Keratinocyte (primary cell): ENCODE data around the gene EIF4G1. TPM values are rescaled to one million over a fixed set of nuclear protein-coding genes. Genes with fewer than 3 reads are reported as not detected.
A peak's percentile ranks its signal among the peaks of the same experiment; 100 is the strongest.

Source experiments
- DNase-seq: peaks from one replicate; pipeline ENCODE4 v3.0.0-alpha.2; 2011; ENCODE audit warnings: low read depth, missing footprints, low spot score
- FAIRE-seq: peaks from 2 replicates; lab custom pipeline; 2011; peaks lifted over from hg19 to GRCh38; lab: Jason Lieb, UNC
- H2AFZ ChIP-seq: 2 replicates; pipeline ENCODE4 v1.6.0; 2012; ENCODE audit warnings: low read length, control low read depth, inconsistent platforms; ENCODE audit not compliant: control insufficient read depth
- H3K27ac ChIP-seq: 2 replicates; pipeline ENCODE4 v1.5.1; 2011; ENCODE audit warnings: low read length; ENCODE audit not compliant: control insufficient read depth, insufficient read depth
- H3K27me3 ChIP-seq: 3 replicates; pipeline ENCODE4 v1.6.0; 2011; ENCODE audit warnings: low read length; ENCODE audit not compliant: control insufficient read depth, insufficient read depth; ENCODE audit errors: extremely low read depth
- H3K36me3 ChIP-seq, 2 experiments: 2 replicates in 1 of 2; 3 replicates in 1 of 2; pipeline ENCODE4 v1.5.1; 2011; ENCODE audit warnings: low read length in 2 of 2, mild to moderate bottlenecking in 1 of 2; ENCODE audit not compliant: control insufficient read depth in 2 of 2, insufficient read depth in 2 of 2; ENCODE audit errors: extremely low read depth in 1 of 2
- H3K4me1 ChIP-seq: 3 replicates; pipeline ENCODE4 v1.5.1; 2011; ENCODE audit warnings: low read length; ENCODE audit not compliant: control insufficient read depth, insufficient read depth; ENCODE audit errors: extremely low read depth
- H3K4me2 ChIP-seq: 3 replicates; pipeline ENCODE4 v1.6.0; 2011; ENCODE audit warnings: low read depth, low read length; ENCODE audit not compliant: control insufficient read depth, insufficient read depth; ENCODE audit errors: extremely low read depth
- H3K4me3 ChIP-seq, 3 experiments: fragments of 200-600 bp in 1 of 3; sonication (generic) in 1 of 3; 2 replicates in 2 of 3; 3 replicates in 1 of 3; pipeline ENCODE4 v1.5.1; 2011 to 2016; ENCODE audit warnings: low read length in 3 of 3, mild to moderate bottlenecking in 3 of 3, control low read depth in 2 of 3, inconsistent platforms in 1 of 3, low read depth in 1 of 3, mixed read lengths in 1 of 3, mixed run types in 1 of 3, moderate library complexity in 1 of 3; ENCODE audit not compliant: control insufficient read depth in 2 of 3, insufficient read depth in 2 of 3; ENCODE audit errors: extremely low read depth in 1 of 3
- H3K79me2 ChIP-seq: 2 replicates; pipeline ENCODE4 v1.6.0; 2012; ENCODE audit warnings: low read length; ENCODE audit not compliant: control insufficient read depth, insufficient read depth
- H3K9ac ChIP-seq: 3 replicates; pipeline ENCODE4 v1.6.0; 2011; ENCODE audit warnings: low read length; ENCODE audit not compliant: control insufficient read depth, insufficient read depth; ENCODE audit errors: extremely low read depth
- H3K9me1 ChIP-seq: 3 replicates; pipeline ENCODE4 v1.6.0; 2011; ENCODE audit warnings: low read length; ENCODE audit not compliant: control insufficient read depth, insufficient read depth; ENCODE audit errors: extremely low read depth
- H3K9me3 ChIP-seq: 2 replicates; pipeline ENCODE4 v1.5.1; 2012; ENCODE audit warnings: low read depth, low read length; ENCODE audit not compliant: control insufficient read depth
- H4K20me1 ChIP-seq: 3 replicates; pipeline ENCODE4 v1.6.0; 2011; ENCODE audit warnings: low read length; ENCODE audit not compliant: control insufficient read depth, insufficient read depth; ENCODE audit errors: extremely low read depth
- EZH2 ChIP-seq: IDR thresholded peaks from one replicate; pipeline ENCODE4 v1.6.1; 2012; ENCODE audit warnings: inconsistent platforms, mild to moderate bottlenecking, low read length, moderate library complexity
- dilution Hi-C: fragments of 300-500 bp; cut with MboI; formaldehyde crosslinking; loops from one replicate; pipeline ENCODE4 v1.7.0; 2020; ENCODE audit warnings: low sequenced_read_pairs; ENCODE audit not compliant: extremely low pct_ligation_motif_present
- polyA plus RNA-seq, 5 experiments: library from polyadenylated mRNA; depleted of rRNA in 3 of 5; stranded (reverse) in 3 of 5; stranded (forward) in 1 of 5; unstranded in 1 of 5; fragments of >200 nt; gene quantifications; 1 replicate in 1 of 5; 2 replicates in 3 of 5; 3 replicates in 1 of 5; pipeline versions ENCODE4 v1.2.1 to v1.2.3, GENCODE V29; 2011 to 2012; ENCODE audit warnings: missing spikeins in 2 of 5, low read depth in 1 of 5, low replicate concordance in 1 of 5
- TF ChIP-seq, protein P1 (sequence below), 3 experiments: IDR thresholded peaks in 1 of 3; conservative IDR thresholded peaks in 1 of 3; optimal IDR thresholded peaks in 1 of 3; 2 replicates in 2 of 3; 3 replicates in 1 of 3; pipeline versions ENCODE3 to v1.5.1; 2011; ENCODE audit warnings: low read length in 3 of 3, mild to moderate bottlenecking in 3 of 3, moderate library complexity in 2 of 3, control low read depth in 1 of 3, inconsistent platforms in 1 of 3; ENCODE audit not compliant: insufficient read depth in 2 of 3; ENCODE audit errors: extremely low read depth in 1 of 3

Gene EIF4G1
- polyA plus RNA-seq, 1 donor (not counting 4 experiments of a cell fraction or from before 2014, with no cell fraction given), result 225 TPM

DNA sequence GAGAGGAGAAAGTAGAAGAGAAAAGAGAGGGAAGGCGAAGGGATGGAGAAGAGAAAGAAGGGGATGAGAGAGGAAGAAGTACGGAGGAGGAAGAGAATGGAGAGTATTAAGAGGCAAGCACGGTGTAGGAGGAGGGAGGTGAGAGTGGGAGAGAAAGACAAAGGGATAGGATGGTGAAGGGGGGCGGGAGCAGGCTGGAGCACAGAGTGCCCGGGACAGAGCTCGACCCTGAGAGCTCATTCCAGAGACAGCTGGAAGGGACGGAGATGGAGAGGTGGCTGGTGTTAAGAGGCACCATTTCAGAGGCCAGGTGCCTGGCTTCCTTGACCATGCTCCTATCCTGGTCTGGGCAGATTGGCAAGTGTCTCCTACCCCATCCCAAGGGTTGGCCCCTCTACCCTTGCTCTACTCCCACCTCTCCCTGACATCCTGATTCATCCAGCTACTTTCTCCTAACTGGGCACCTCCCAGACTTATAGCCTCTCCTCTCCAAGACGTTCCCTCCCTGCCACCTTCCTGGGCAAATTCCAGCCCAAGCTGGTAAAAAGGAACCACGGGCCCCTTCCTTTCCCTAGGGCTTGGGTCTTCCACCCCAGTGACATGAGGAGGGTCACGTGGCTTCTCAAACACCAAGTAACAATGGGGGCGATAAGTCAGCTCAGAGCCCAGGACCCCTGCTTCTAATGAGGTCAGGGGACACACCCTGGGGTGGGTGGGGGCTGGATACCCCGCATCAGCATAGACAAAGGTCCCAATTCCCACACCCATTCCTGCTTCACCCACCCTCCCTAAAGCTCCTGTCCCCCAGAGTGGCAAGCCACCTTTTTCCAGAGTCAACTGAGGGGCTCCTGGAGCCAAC is 45.9 kb downstream of the EIF4G1 start:
- Histone ChIP-seq H3K9me3 (no peaks in the 10 kb centered on the region), H3K4me3 (peak overlapping the region; percentile 59 to 97 (median 95)), H3K9me1 (no peaks in the 10 kb centered on the region), H3K27me3 (no peaks in the 10 kb centered on the region), H4K20me1 (no peaks in the 10 kb centered on the region), H3K9ac (peak overlapping the region; percentile 83), H3K4me1 (peaks cover 22% of the 10 kb centered on the region), H3K79me2 (peaks cover 20% of the 10 kb centered on the region), H3K4me2 (peak overlapping the region; percentile 74), H3K27ac (no peak overlapping the region), H2AFZ (no peak overlapping the region), H3K36me3 (peaks cover 5% of the 10 kb centered on the region in 2 experiments)
- TF ChIP-seq, protein P1, sequence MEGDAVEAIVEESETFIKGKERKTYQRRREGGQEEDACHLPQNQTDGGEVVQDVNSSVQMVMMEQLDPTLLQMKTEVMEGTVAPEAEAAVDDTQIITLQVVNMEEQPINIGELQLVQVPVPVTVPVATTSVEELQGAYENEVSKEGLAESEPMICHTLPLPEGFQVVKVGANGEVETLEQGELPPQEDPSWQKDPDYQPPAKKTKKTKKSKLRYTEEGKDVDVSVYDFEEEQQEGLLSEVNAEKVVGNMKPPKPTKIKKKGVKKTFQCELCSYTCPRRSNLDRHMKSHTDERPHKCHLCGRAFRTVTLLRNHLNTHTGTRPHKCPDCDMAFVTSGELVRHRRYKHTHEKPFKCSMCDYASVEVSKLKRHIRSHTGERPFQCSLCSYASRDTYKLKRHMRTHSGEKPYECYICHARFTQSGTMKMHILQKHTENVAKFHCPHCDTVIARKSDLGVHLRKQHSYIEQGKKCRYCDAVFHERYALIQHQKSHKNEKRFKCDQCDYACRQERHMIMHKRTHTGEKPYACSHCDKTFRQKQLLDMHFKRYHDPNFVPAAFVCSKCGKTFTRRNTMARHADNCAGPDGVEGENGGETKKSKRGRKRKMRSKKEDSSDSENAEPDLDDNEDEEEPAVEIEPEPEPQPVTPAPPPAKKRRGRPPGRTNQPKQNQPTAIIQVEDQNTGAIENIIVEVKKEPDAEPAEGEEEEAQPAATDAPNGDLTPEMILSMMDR (optimal IDR thresholded peaks at IDR 0.05 in 1 of 3, IDR thresholded peaks at IDR 0.05 in 1 of 3, conservative IDR thresholded peaks at IDR 0.05 in 1 of 3; ENCODE audit: extremely low read depth in 1 of 3, insufficient read depth in 2 of 3, low read length in 3 of 3), result no peak
- TF ChIP-seq EZH2, result no peak
- no peak for FAIRE-seq
- no peak for DNase-seq
- dilution Hi-C loops, result no loop called here

DNA sequence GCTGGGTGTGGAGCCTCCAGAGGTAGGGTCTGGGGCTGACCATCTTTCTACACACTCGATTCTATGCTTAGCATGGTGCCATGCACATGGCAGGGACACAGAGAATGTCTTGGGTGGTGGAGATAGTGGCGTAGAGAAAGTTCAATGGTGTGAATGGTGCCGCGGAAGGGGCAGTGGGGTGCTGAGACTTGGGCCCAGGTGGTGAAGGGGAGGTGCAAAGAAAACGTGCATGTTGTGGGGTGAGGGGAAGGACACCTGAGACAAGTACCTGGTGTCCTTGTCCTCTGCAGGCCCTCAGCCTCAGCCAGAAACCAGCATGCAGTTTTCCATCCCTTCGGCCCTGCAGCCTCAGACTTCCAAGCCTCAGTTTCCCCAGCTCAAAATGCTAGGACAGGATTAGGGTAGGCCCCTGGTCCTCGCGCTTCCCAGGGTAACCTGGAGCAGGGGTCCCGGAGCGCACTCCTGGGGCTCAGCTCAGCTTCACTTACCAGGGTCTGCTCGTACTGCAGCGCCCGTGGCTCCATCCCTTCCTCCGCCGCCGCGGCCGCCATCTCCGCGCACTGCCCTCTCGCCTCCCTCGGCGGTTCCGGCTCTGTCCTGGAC is 46.6 kb downstream of the EIF4G1 start:
- no peak for TF ChIP-seq EZH2
- TF ChIP-seq, protein P1 (optimal IDR thresholded peaks at IDR 0.05 in 1 of 3, IDR thresholded peaks at IDR 0.05 in 1 of 3, conservative IDR thresholded peaks at IDR 0.05 in 1 of 3; ENCODE audit: extremely low read depth in 1 of 3, insufficient read depth in 2 of 3, low read length in 3 of 3), result no peak
- peaks cover 22% of the 10 kb centered on the region for H3K4me1 ChIP-seq
- dilution Hi-C loops, result no loop called here
- H3K79me2 ChIP-seq, result peaks cover 20% of the 10 kb centered on the region
- peak overlapping the region; percentile 82 for H3K27ac ChIP-seq
- no peak for FAIRE-seq
- DNase-seq, result no peak
- peak overlapping the region; percentile 59 to 97 (median 95) for H3K4me3 ChIP-seq
- no peaks in the 10 kb centered on the region for H4K20me1 ChIP-seq
- H3K4me2 ChIP-seq, result peak overlapping the region; percentile 74
- peaks cover 8 to 10% of the 10 kb centered on the region in 2 experiments for H3K36me3 ChIP-seq
- H3K9me1 ChIP-seq, result no peaks in the 10 kb centered on the region
- no peaks in the 10 kb centered on the region for H3K9me3 ChIP-seq
- peak overlapping the region; percentile 64 for H2AFZ ChIP-seq
- peak overlapping the region; percentile 83 for H3K9ac ChIP-seq
- H3K27me3 ChIP-seq, result no peaks in the 10 kb centered on the region
